BJ (cell line): Measurements from ENCODE around the gene DMRT2. TPM values are rescaled to one million over a fixed set of nuclear protein-coding genes. Genes with fewer than 3 reads are reported as not detected.

Source experiments
- CTCF ChIA-PET: fragments of 350-600 bp; formaldehyde crosslinking; extraction: SDS; loops from one replicate; lab custom pipeline; 2021; ENCODE audit warnings: antibody characterized with exemption, inconsistent platforms; lab: Yijun Ruan, JAX
- POLR2A ChIA-PET: fragments of 300-600 bp; sonication (Branson Sonifier 250); formaldehyde crosslinking; extraction: SDS; loops from one replicate; lab custom pipeline; 2021; ENCODE audit warnings: antibody characterized with exemption; lab: Charles Lee
- DNase-seq: peaks from one replicate; pipeline ENCODE4 v3.0.0-alpha.2; 2011; ENCODE audit warnings: low read depth
- H3K27me3 ChIP-seq: 2 replicates; pipeline ENCODE4 v1.6.0; 2011; ENCODE audit warnings: low read length; ENCODE audit not compliant: control insufficient read depth, insufficient read depth
- H3K36me3 ChIP-seq: 2 replicates; pipeline ENCODE4 v1.5.1; 2011; ENCODE audit warnings: low read length; ENCODE audit not compliant: control insufficient read depth, insufficient read depth
- H3K4me3 ChIP-seq: 2 replicates; pipeline ENCODE4 v1.5.1; 2011; ENCODE audit warnings: low read depth, mild to moderate bottlenecking, control low read depth, low read length
- CTCF ChIP-seq: IDR thresholded peaks from 2 replicates; pipeline ENCODE4 v1.5.1; 2011; ENCODE audit warnings: low read depth, mild to moderate bottlenecking, control low read depth, inconsistent platforms, low read length, moderate library complexity; ENCODE audit not compliant: insufficient read depth
- polyA plus RNA-seq: library from polyadenylated mRNA; depleted of rRNA; stranded (reverse); fragments of >200 nt; gene quantifications from 2 replicates; pipeline ENCODE4 v1.2.3, GENCODE V29; 2011

The DMRT2 gene
- polyA plus RNA-seq, 1 experiment, result not detected

- DNase-seq, result no peak
- POLR2A ChIA-PET, result no interaction called here
- Histone ChIP-seq H3K4me3 (no peak overlapping the region), H3K36me3 (no peaks in the 10 kb centered on the region), H3K27me3 (no peaks in the 10 kb centered on the region)
- CTCF ChIA-PET, result no interaction called here
- TF ChIP-seq CTCF, result peak; percentile 18; the same call in 1 of the 2 replicates
These were observed 32.0 kb upstream of the DMRT2 start for GRCh38 chr9:1018121-1018520.

- H3K27me3 ChIP-seq, result no peaks in the 10 kb centered on the region
- H3K36me3 ChIP-seq, result no peaks in the 10 kb centered on the region
- no peak overlapping the region for H3K4me3 ChIP-seq
- CTCF ChIA-PET, result no interaction called here
- no peak for TF ChIP-seq CTCF
- DNase-seq, result no peak
- POLR2A ChIA-PET, result no interaction called here
These were observed 26.0 kb upstream of the DMRT2 start for GRCh38 chr9:1024112-1024511.

- Histone ChIP-seq H3K27me3 (no peaks in the 10 kb centered on the region), H3K36me3 (no peaks in the 10 kb centered on the region), H3K4me3 (no peak overlapping the region)
- ChIA-PET CTCF (no interaction called here), POLR2A (no interaction called here)
- TF ChIP-seq CTCF, result no peak
- no peak for DNase-seq
These were observed 25.0 kb upstream of the DMRT2 start for GRCh38 chr9:1025131-1025530.

- ChIA-PET CTCF (no interaction called here), POLR2A (no interaction called here)
- DNase-seq, result no peak
- Histone ChIP-seq H3K36me3 (no peaks in the 10 kb centered on the region), H3K27me3 (no peaks in the 10 kb centered on the region), H3K4me3 (no peak overlapping the region)
- TF ChIP-seq CTCF, result no peak
These were observed 23.9 kb upstream of the DMRT2 start for GRCh38 chr9:1026219-1026618.

- no peaks in the 10 kb centered on the region for H3K36me3 ChIP-seq
- ChIA-PET POLR2A (no interaction called here), CTCF (interaction anchor here (1.4 kb wide), 1 partner anchor 19 kb away, joined by 5 read pairs; no protein-coding TSS in a partner anchor)
- no peak overlapping the region for H3K4me3 ChIP-seq
- H3K27me3 ChIP-seq, result no peaks in the 10 kb centered on the region
- no peak for DNase-seq
- no peak for TF ChIP-seq CTCF
These were observed 21.5 kb upstream of the DMRT2 start for GRCh38 chr9:1028501-1029190.
